Epithelial cell of esophagus (primary cell): ENCODE data around the gene LHFPL3.

Source experiments
- DNase-seq: peaks from one replicate; pipeline ENCODE4 v3.0.0; 2010; ENCODE audit warnings: low read depth
- H3K4me3 ChIP-seq: 2 replicates; pipeline ENCODE4 v1.5.1; 2011; ENCODE audit warnings: mild to moderate bottlenecking, low read length, control low read depth
- TF ChIP-seq, protein P1 (sequence below): IDR thresholded peaks from 2 replicates; pipeline ENCODE4 v1.5.1; 2011; ENCODE audit warnings: low read depth, mild to moderate bottlenecking, low read length, control low read depth, inconsistent platforms; ENCODE audit not compliant: insufficient read depth; ENCODE audit errors: missing control alignments

Gene LHFPL3

GRCh38 chr7:104416866-104417393 lies 88.5 kb downstream of the LHFPL3 start:
- DNase-seq = no peak
- no peak overlapping the region for H3K4me3 ChIP-seq
- TF ChIP-seq, protein P1, sequence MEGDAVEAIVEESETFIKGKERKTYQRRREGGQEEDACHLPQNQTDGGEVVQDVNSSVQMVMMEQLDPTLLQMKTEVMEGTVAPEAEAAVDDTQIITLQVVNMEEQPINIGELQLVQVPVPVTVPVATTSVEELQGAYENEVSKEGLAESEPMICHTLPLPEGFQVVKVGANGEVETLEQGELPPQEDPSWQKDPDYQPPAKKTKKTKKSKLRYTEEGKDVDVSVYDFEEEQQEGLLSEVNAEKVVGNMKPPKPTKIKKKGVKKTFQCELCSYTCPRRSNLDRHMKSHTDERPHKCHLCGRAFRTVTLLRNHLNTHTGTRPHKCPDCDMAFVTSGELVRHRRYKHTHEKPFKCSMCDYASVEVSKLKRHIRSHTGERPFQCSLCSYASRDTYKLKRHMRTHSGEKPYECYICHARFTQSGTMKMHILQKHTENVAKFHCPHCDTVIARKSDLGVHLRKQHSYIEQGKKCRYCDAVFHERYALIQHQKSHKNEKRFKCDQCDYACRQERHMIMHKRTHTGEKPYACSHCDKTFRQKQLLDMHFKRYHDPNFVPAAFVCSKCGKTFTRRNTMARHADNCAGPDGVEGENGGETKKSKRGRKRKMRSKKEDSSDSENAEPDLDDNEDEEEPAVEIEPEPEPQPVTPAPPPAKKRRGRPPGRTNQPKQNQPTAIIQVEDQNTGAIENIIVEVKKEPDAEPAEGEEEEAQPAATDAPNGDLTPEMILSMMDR = no peak

DNA sequence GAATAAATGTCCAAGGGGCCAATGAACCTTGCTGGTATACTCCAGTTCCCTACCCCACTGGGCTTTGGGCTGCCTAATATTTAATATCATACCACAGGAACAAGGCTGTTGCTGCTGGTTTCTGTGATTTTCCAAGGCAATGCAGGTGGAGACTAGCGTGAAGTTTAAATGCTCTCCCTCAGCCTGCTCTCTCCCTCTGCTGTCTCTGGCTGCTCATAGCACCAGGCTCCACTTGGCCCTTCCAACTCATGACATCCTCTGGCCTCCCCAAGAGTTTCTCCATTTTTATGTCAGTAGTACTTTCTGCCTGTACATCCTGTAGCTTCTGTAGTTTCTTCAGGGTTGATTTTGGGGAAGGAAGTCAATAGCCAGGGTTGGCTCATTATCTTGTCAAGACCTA lies 103.5 kb downstream of the LHFPL3 start:
- DNase-seq = no peak
- TF ChIP-seq, protein P1 = no peak
- no peak overlapping the region for H3K4me3 ChIP-seq

- TF ChIP-seq, protein P1 = no peak
- H3K4me3 ChIP-seq = no peak overlapping the region
- DNase-seq = no peak
These were observed 105.7 kb downstream of the LHFPL3 start for GRCh38 chr7:104434129-104434528.

DNA sequence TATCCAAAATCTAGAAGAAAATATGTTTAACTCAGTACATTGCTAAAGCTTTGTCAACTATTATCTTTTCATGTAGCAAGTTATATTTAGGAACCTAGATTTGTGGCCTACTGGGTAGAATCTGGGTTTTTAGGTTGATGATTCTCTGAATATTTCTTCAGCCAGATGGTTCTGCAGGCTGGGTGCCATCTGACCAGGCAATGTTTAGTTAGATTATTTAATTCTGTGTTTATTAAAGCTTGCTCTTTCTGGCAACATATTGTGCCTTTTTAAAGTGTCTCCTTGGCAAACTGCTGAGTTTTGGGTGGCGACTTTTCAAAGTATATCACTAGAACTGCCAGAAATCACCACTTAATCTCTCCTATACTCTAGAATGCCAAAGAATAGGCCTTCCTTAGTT lies 114.1 kb downstream of the LHFPL3 start:
- DNase-seq = no peak
- no peak overlapping the region for H3K4me3 ChIP-seq
- TF ChIP-seq, protein P1 = no peak

- H3K4me3 ChIP-seq = no peak overlapping the region
- no peak for DNase-seq
- TF ChIP-seq, protein P1 = no peak
These were observed 115.6 kb downstream of the LHFPL3 start for GRCh38 chr7:104444017-104444416.

- DNase-seq = no peak
- no peak overlapping the region for H3K4me3 ChIP-seq
- TF ChIP-seq, protein P1 = no peak
These were observed 117.0 kb downstream of the LHFPL3 start for GRCh38 chr7:104445393-104445792.

GRCh38 chr7:104450861-104451260 lies 122.5 kb downstream of the LHFPL3 start:
- no peak overlapping the region for H3K4me3 ChIP-seq
- TF ChIP-seq, protein P1 = no peak
- no peak for DNase-seq
